Neural cell (in vitro differentiated cells): ENCODE measurements around the gene STMP1.

ENCODE experiments used
- CTCF ChIP-seq: fragments of 450-650 bp; IDR thresholded peaks from 2 replicates; pipeline ENCODE4 v1.5.1; 2014; ENCODE audit warnings: antibody characterized with exemption, mild to moderate bottlenecking, moderate library complexity; ENCODE audit not compliant: poor library complexity, severe bottlenecking
- EP300 ChIP-seq: fragments of 450-650 bp; conservative IDR thresholded peaks from 2 replicates; pipeline ENCODE4 v1.6.1; 2014; ENCODE audit warnings: antibody characterized with exemption, mild to moderate bottlenecking, moderate library complexity; ENCODE audit not compliant: poor library complexity, severe bottlenecking
- RAD21 ChIP-seq: fragments of 450-650 bp; conservative IDR thresholded peaks from 2 replicates; pipeline ENCODE4 v1.6.1; 2014; ENCODE audit warnings: antibody characterized with exemption, mild to moderate bottlenecking, moderate library complexity
- REST ChIP-seq: IDR thresholded peaks from 2 replicates; pipeline ENCODE4 v1.6.1; 2012; ENCODE audit warnings: borderline replicate concordance

GRCh38 chr7:135707570-135707966 is 45.3 kb downstream of the STMP1 start:
- TF ChIP-seq CTCF (no peak), REST (no peak), RAD21 (no peak), EP300 (no peak)
